Neuronal stem cell (in vitro differentiated cells): ENCODE measurements around the gene AMBRA1.

Experiments used
- DNase-seq: peaks from one replicate; pipeline ENCODE4 v3.0.0-alpha.2; 2013; ENCODE audit warnings: low spot score
- H2AFZ ChIP-seq: one replicate; pipeline ENCODE4 v1.6.1; 2013; ENCODE audit warnings: mild to moderate bottlenecking, low read length, inconsistent platforms
- H2AK5ac ChIP-seq: 2 replicates; pipeline ENCODE4 v1.6.1; 2013; ENCODE audit warnings: low read depth, mild to moderate bottlenecking, inconsistent platforms, low read length, moderate library complexity, mixed read lengths
- H2BK120ac ChIP-seq: 2 replicates; pipeline ENCODE4 v1.6.1; 2013; ENCODE audit warnings: low read depth, mild to moderate bottlenecking, inconsistent platforms, low read length, moderate library complexity, mixed read lengths
- H2BK12ac ChIP-seq: one replicate; pipeline ENCODE4 v1.6.1; 2013; ENCODE audit warnings: low read length, inconsistent platforms
- H2BK15ac ChIP-seq: 2 replicates; pipeline ENCODE4 v1.6.1; 2013; ENCODE audit warnings: mild to moderate bottlenecking, low read length, inconsistent platforms, mixed read lengths
- H2BK5ac ChIP-seq: one replicate; pipeline ENCODE4 v1.6.1; 2013; ENCODE audit warnings: inconsistent platforms, mild to moderate bottlenecking, low read length, moderate library complexity
- H3K14ac ChIP-seq: one replicate; pipeline ENCODE4 v1.6.1; 2013; ENCODE audit warnings: low read length, inconsistent platforms
- H3K18ac ChIP-seq: 2 replicates; pipeline ENCODE4 v1.6.1; 2013; ENCODE audit warnings: low read length, inconsistent platforms
- H3K23ac ChIP-seq: 2 replicates; pipeline ENCODE4 v1.6.1; 2013; ENCODE audit warnings: low read depth, mild to moderate bottlenecking, mixed read lengths, low read length, inconsistent platforms; ENCODE audit not compliant: poor library complexity
- H3K27ac ChIP-seq: replicated peaks from 3 replicates; pipeline ENCODE4 v1.5.1; 2013; ENCODE audit warnings: low read length, inconsistent platforms
- H3K27me3 ChIP-seq, 3 experiments: 2 replicates each; pipeline ENCODE4 v1.6.1; 2013; ENCODE audit warnings: low read length in 3 of 3, mild to moderate bottlenecking in 2 of 3, inconsistent platforms in 1 of 3, low read depth in 1 of 3, mixed read lengths in 1 of 3, moderate library complexity in 1 of 3; ENCODE audit not compliant: control insufficient read depth in 3 of 3, insufficient read depth in 3 of 3
- H3K36me3 ChIP-seq, 2 donors: replicated peaks in 1 of 2; 2 replicates each; pipeline ENCODE4 v1.6.1; 2013; ENCODE audit warnings: low read length in 2 of 2; ENCODE audit not compliant: control insufficient read depth in 2 of 2, insufficient read depth in 2 of 2
- H3K4ac ChIP-seq: 2 replicates; pipeline ENCODE4 v1.6.1; 2013; ENCODE audit warnings: inconsistent platforms, mild to moderate bottlenecking, low read length, moderate library complexity
- H3K4me1 ChIP-seq, 2 donors: 1 replicate in 1 of 2; 2 replicates in 1 of 2; pipeline ENCODE4 v1.6.1; 2013; ENCODE audit warnings: low read length in 2 of 2, low read depth in 1 of 2; ENCODE audit not compliant: control insufficient read depth in 2 of 2, insufficient read depth in 1 of 2
- H3K4me2 ChIP-seq: one replicate; pipeline ENCODE4 v1.6.1; 2013; ENCODE audit warnings: mild to moderate bottlenecking, low read length, inconsistent platforms; ENCODE audit not compliant: insufficient read depth, poor library complexity, severe bottlenecking
- H3K4me3 ChIP-seq, 2 donors: 2 replicates each; pipeline ENCODE4 v1.5.1; 2013; ENCODE audit warnings: low read length in 2 of 2, mild to moderate bottlenecking in 2 of 2, inconsistent platforms in 1 of 2, moderate library complexity in 1 of 2
- H3K79me1 ChIP-seq: one replicate; pipeline ENCODE4 v1.6.1; 2013; ENCODE audit warnings: low read depth, mild to moderate bottlenecking, inconsistent platforms, low read length, moderate library complexity
- H3K9ac ChIP-seq: one replicate; pipeline ENCODE4 v1.6.1; 2013; ENCODE audit warnings: mild to moderate bottlenecking, low read depth, low read length, inconsistent platforms; ENCODE audit not compliant: poor library complexity
- H3K9me3 ChIP-seq, 2 donors: replicated peaks in 1 of 2; 2 replicates each; pipeline versions ENCODE3 to v1.6.1; 2013; ENCODE audit warnings: low read length in 2 of 2, mild to moderate bottlenecking in 2 of 2, inconsistent platforms in 1 of 2, low read depth in 1 of 2, mixed read lengths in 1 of 2, moderate library complexity in 1 of 2; ENCODE audit not compliant: control insufficient read depth in 2 of 2, insufficient read depth in 1 of 2
- H4K8ac ChIP-seq: one replicate; pipeline ENCODE4 v1.6.1; 2013; ENCODE audit warnings: low read depth, mild to moderate bottlenecking, inconsistent platforms, low read length, moderate library complexity
- H4K91ac ChIP-seq: one replicate; pipeline ENCODE4 v1.6.1; 2013; ENCODE audit warnings: low read length, low read depth, mild to moderate bottlenecking, inconsistent platforms; ENCODE audit not compliant: poor library complexity
- WGBS, 2 donors: extraction: QIAGEN DNeasy Blood & Tissue Kit; methylation state at CpG; one replicate each; pipeline ENCODE4 v1.1.7; 2013; ENCODE audit warnings: missing lambda C conversion rate in 2 of 2, mixed read lengths in 1 of 2; ENCODE audit not compliant: insufficient read length in 2 of 2, insufficient replicate concordance in 1 of 2; ENCODE audit errors: extremely low coverage in 2 of 2; 5-methylcytosine and 5-hydroxymethylcytosine counted together

AMBRA1 gene

DNA sequence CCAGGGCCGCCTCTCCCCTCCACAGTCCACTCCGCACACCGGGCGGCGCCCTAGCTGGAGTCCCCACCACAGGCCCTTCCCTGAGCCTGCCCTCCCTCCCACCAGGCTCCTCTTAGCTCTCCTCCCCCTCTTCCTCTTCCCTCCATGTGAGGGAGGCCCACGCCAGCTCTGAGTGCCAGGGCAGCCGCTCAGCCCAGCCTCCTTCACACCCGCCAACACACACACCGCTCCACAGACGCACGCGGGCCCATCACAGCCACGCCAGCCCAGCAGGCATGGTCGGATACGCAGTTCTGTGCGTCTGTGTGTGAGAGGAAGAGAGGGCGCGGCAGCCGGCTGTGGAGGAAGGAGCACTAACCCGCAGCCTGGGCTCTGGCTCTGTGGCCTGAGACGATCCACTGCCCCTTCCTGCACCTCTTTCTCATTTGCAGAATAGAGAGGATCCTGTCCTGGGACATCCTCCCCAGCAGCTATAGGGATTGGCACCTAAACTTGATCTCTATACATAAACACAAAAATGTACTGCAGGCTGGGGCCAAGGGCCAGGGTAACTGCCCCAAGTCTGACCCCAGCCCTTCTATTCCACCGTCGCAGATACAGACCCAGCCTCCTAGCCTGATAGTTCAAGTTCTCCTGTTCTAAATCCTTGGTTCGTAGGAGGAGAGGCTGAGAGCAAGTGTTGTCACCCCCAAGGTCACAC, 205.8 kb downstream of the AMBRA1 start:
- H3K18ac ChIP-seq, result peak overlapping the region; percentile 83
- no peak overlapping the region for H3K27ac ChIP-seq
- H2BK5ac ChIP-seq, result peak overlapping the region; percentile 88
- H4K91ac ChIP-seq, result no peak overlapping the region
- H3K27me3 ChIP-seq, result peaks cover 19 to 54% (median 50%) of the 10 kb centered on the region in 3 experiments
- no CpG with 5 or more reads among the region's 24 CpGs for WGBS, 2 donors
- H4K8ac ChIP-seq, result no peak overlapping the region
- H3K9ac ChIP-seq, result peak overlapping the region; percentile 67
- peak overlapping the region; percentile 30 for H2BK15ac ChIP-seq
- no peak overlapping the region for H3K4ac ChIP-seq
- H3K4me1 ChIP-seq, result peaks cover 17 to 36% of the 10 kb centered on the region in 2 donors
- H3K79me1 ChIP-seq, result no peaks in the 10 kb centered on the region
- peak overlapping the region; percentile 95 for H3K14ac ChIP-seq
- H3K4me2 ChIP-seq, result peak overlapping the region; percentile 3
- peak overlapping the region; percentile 86 for H2AK5ac ChIP-seq
- H3K4me3 ChIP-seq, result no peak overlapping the region
- H3K9me3 ChIP-seq, result peaks cover 0 to 3% of the 10 kb centered on the region in 2 donors
- H2BK120ac ChIP-seq, result no peak overlapping the region
- peaks cover 5 to 15% of the 10 kb centered on the region in 2 donors for H3K36me3 ChIP-seq
- peak overlapping the region; percentile 81 for H2AFZ ChIP-seq
- no peak for DNase-seq
- no peak overlapping the region for H3K23ac ChIP-seq
- H2BK12ac ChIP-seq, result peak overlapping the region; percentile 17

DNA sequence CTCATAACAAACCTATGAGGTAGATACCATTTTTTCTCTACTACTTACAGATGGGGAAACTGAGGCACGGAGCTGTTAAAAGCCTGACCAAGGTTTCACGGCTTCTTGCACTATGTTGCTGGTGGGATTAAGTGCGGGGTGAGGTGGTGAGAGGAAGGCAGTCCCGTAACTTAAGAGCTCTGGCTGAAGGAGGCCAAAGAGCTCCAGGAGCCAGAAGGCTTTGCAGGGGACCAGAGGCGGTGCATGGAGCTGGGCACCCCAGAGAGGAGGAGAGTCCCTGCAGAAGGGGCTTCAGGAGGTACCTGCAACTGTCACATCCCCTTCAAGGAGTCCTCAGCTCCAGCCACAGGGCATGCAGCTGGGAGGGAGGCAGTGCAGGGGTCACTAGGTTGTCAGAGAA, 206.4 kb downstream of the AMBRA1 start:
- DNase-seq, result no peak
- peaks cover under 1% of the 10 kb centered on the region for H3K79me1 ChIP-seq
- peaks cover 19 to 50% (median 49%) of the 10 kb centered on the region in 3 experiments for H3K27me3 ChIP-seq
- no peak overlapping the region for H3K4ac ChIP-seq
- no peak overlapping the region for H3K18ac ChIP-seq
- no peak overlapping the region for H3K4me3 ChIP-seq
- peaks cover 5 to 21% of the 10 kb centered on the region in 2 donors for H3K36me3 ChIP-seq
- H3K27ac ChIP-seq, result no peak overlapping the region
- no peak overlapping the region for H3K23ac ChIP-seq
- H2AK5ac ChIP-seq, result no peak overlapping the region
- peaks cover 0 to 3% of the 10 kb centered on the region in 2 donors for H3K9me3 ChIP-seq
- H2BK120ac ChIP-seq, result no peak overlapping the region
- no peak overlapping the region for H4K8ac ChIP-seq
- H2BK12ac ChIP-seq, result no peak overlapping the region
- H3K9ac ChIP-seq, result peak overlapping the region; percentile 55
- H2BK15ac ChIP-seq, result no peak overlapping the region
- H2AFZ ChIP-seq, result peak overlapping the region; percentile 81
- WGBS, 2 donors, result no CpG with 5 or more reads among the region's 5 CpGs
- peak overlapping the region; percentile 3 for H3K4me2 ChIP-seq
- H4K91ac ChIP-seq, result no peak overlapping the region
- H3K4me1 ChIP-seq, result peaks cover 22 to 39% of the 10 kb centered on the region in 2 donors
- H3K14ac ChIP-seq, result no peak overlapping the region
- peak overlapping the region; percentile 88 for H2BK5ac ChIP-seq

DNA sequence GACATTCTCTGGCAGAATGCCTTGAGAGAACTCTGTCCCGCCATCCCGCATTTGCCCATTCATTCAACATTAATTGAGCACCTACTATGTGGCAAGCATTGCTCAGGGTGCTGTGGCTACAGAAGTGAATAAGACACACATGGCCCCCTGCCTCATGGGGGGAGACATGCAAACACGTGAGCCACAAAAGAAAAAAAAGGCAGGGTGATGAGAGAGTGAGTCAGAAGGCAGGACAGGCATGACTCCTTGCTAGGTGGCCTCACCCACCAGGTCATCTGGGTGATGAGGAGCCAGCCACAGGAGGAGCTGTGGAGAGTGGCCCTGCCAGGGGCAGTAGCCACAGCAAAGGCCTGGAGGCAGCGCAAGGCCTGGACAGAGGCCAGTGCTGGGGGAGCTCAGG, 207.1 kb downstream of the AMBRA1 start:
- Histone ChIP-seq H3K27ac (no peak overlapping the region), H3K9me3 (peaks cover 0 to 3% of the 10 kb centered on the region in 2 donors), H3K23ac (no peak overlapping the region), H3K27me3 (peaks cover 19 to 50% (median 43%) of the 10 kb centered on the region in 3 experiments), H3K14ac (no peak overlapping the region), H3K18ac (no peak overlapping the region), H3K4me3 (no peak overlapping the region), H2BK12ac (no peak overlapping the region), H2BK120ac (no peak overlapping the region), H2BK15ac (no peak overlapping the region), H3K36me3 (peaks cover 5 to 22% of the 10 kb centered on the region in 2 donors), H2BK5ac (no peak overlapping the region), H2AK5ac (no peak overlapping the region), H4K8ac (no peak overlapping the region), H3K4me1 (peaks cover 22 to 39% of the 10 kb centered on the region in 2 donors), H3K4me2 (no peak overlapping the region), H3K4ac (no peak overlapping the region), H2AFZ (no peak overlapping the region), H4K91ac (no peak overlapping the region), H3K79me1 (peaks cover 5% of the 10 kb centered on the region), H3K9ac (no peak overlapping the region)
- no CpG with 5 or more reads among the region's 4 CpGs for WGBS, 2 donors
- no peak for DNase-seq

DNA sequence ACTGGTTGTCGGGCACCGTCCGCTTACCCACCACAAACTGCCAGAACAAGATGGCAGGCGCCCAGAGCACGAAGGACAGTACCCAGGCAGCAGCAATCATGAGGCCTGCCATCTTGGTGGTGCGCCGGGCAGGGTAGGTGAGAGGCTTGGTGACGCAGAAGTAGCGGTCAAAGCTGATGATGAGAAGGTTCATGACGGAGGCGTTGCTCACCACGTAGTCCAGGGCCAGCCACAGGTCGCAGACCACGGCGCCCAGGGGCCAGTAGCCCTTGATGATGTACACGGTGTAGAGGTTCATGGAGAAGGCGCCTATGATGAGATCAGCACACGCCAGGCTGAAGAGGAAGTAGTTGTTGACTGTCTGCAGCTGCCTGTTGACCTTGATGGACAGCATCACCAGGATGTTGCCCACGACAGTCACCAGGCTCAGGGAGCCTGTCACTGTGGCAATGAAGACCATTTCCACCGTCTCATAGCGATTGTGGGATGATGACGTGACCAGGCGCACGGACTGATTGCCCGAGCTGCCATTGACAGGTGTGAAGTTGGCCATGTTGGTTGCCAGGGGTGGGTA, 207.7 kb downstream of the AMBRA1 start:
- H3K79me1 ChIP-seq, result peaks cover 5% of the 10 kb centered on the region
- no CpG with 5 or more reads among the region's 25 CpGs for WGBS, 2 donors
- H2BK5ac ChIP-seq, result no peak overlapping the region
- H3K9me3 ChIP-seq, result peaks cover 0 to 3% of the 10 kb centered on the region in 2 donors
- H3K23ac ChIP-seq, result peak overlapping the region; percentile 82
- no peak overlapping the region for H3K9ac ChIP-seq
- no peak overlapping the region for H4K8ac ChIP-seq
- no peak overlapping the region for H2BK120ac ChIP-seq
- peak overlapping the region; percentile 74 for H3K18ac ChIP-seq
- no peak overlapping the region for H4K91ac ChIP-seq
- H3K4me3 ChIP-seq, result peak overlapping the region in 1 of 2 donors; percentile 21
- H2AFZ ChIP-seq, result no peak overlapping the region
- H3K4ac ChIP-seq, result no peak overlapping the region
- H2AK5ac ChIP-seq, result no peak overlapping the region
- no peak overlapping the region for H3K4me2 ChIP-seq
- peaks cover 5 to 22% of the 10 kb centered on the region in 2 donors for H3K36me3 ChIP-seq
- H3K4me1 ChIP-seq, result peaks cover 22 to 39% of the 10 kb centered on the region in 2 donors
- H2BK15ac ChIP-seq, result no peak overlapping the region
- no peak overlapping the region for H3K27ac ChIP-seq
- no peak for DNase-seq
- no peak overlapping the region for H2BK12ac ChIP-seq
- H3K14ac ChIP-seq, result peak overlapping the region; percentile 73
- H3K27me3 ChIP-seq, result peaks cover 15 to 47% (median 39%) of the 10 kb centered on the region in 3 experiments
